Gastrocnemius medialis (tissue), 4 donors: ENCODE data around the gene WDR37. TPM values are rescaled to one million over a fixed set of nuclear protein-coding genes. Genes with fewer than 3 reads are reported as not detected.

Source experiments
- ATAC-seq, 2 donors: fragments of 150-250 bp; one replicate each; pipeline ENCODE4 v1.9.1; 2016
- DNase-seq, 2 donors: peaks; one replicate each; pipeline ENCODE4 v3.0.0-alpha.2; 2019
- H3K27ac ChIP-seq, 4 donors: fragments of 200-600 bp; sonication (generic); 1 replicate in 1 of 4; 2 replicates in 3 of 4; pipeline ENCODE4 v1.5.1; 2016 to 2018; ENCODE audit warnings: mild to moderate bottlenecking in 2 of 4, moderate library complexity in 1 of 4
- H3K27me3 ChIP-seq, 3 donors: fragments of 200-600 bp; sonication (generic) in 2 of 3; 1 replicate in 1 of 3; 2 replicates in 2 of 3; pipeline versions ENCODE4 v1.5.1 to v1.6.0; 2016 to 2019; ENCODE audit warnings: mild to moderate bottlenecking in 1 of 3, moderate library complexity in 1 of 3
- H3K36me3 ChIP-seq, 2 donors: fragments of 200-600 bp; sonication (generic) in 1 of 2; one replicate each; pipeline ENCODE4 v1.5.1; 2017 to 2018
- H3K4me1 ChIP-seq, 2 donors: fragments of 200-600 bp; sonication (generic) in 1 of 2; one replicate each; pipeline ENCODE4 v1.5.1; 2016 to 2017; ENCODE audit warnings: mild to moderate bottlenecking in 2 of 2
- H3K4me3 ChIP-seq, 4 donors: fragments of 200-600 bp; sonication (generic) in 3 of 4; 1 replicate in 1 of 4; 2 replicates in 3 of 4; pipeline ENCODE4 v1.5.1; 2016 to 2019; ENCODE audit warnings: mild to moderate bottlenecking in 2 of 4
- H3K9me3 ChIP-seq, 3 donors: fragments of 200-600 bp; sonication (generic) in 2 of 3; 1 replicate in 1 of 3; 2 replicates in 2 of 3; pipeline ENCODE4 v1.5.1; 2016 to 2019
- POLR2A ChIP-seq, 2 donors: fragments of 450-650 bp; IDR thresholded peaks; one replicate each; pipeline ENCODE4 v1.6.1; 2017; ENCODE audit warnings: antibody characterized with exemption in 2 of 2, mild to moderate bottlenecking in 2 of 2, moderate library complexity in 2 of 2
- in situ Hi-C, 4 donors: fragments of 200-750 bp; cut with MboI; loops; one replicate each; pipeline versions ENCODE4 v1.15.0 to v1.8.0; 2017; ENCODE audit warnings: low sequenced_read_pairs in 4 of 4
- intact Hi-C: fragments of 100-400 bp; cut with DNase I; formaldehyde crosslinking; loops from one replicate; pipeline ENCODE4 v1.15.1; 2023; ENCODE audit warnings: low total_unique reads
- total RNA-seq, 4 donors: library from RNA; depleted of rRNA; stranded (reverse); fragments of >200 nt; gene quantifications; one replicate each; pipeline versions ENCODE4 v1.1.0 to v1.2.3, GENCODE V29; 2016
- TF ChIP-seq, protein P1 (sequence below), 5 experiments: fragments of 450-650 bp in 3 of 5; fragments of 200-600 bp in 2 of 5; sonication (generic) in 2 of 5; IDR thresholded peaks in 4 of 5; conservative IDR thresholded peaks in 1 of 5; 1 replicate in 4 of 5; 2 replicates in 1 of 5; pipeline ENCODE4 v1.5.1; 2016 to 2019; ENCODE audit warnings: antibody characterized with exemption in 5 of 5, mild to moderate bottlenecking in 3 of 5, moderate library complexity in 3 of 5

Gene WDR37
- total RNA-seq, 4 donors from 2014 or later, result 18.4 to 26.2 (median 23.2) TPM

DNA sequence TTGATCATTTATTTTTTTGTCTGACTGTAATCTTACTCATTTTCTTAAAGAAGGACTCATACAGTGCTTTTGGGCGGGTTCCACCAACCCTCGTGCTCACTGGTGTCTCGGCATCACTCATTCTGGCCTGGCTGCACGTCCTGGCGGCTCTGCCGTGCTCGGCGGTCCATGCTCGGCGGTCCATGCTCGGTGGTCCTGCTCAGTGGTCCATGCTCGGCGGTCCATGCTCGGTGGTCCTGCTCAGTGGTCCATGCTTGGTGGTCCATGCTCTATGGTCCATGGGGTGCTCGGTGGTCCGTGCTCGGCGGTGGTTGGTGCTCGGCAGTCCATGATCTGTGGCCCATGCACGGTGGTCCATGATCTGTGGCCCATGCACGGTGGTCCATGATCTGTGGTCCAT lies 72.5 kb downstream of the WDR37 start:
- in situ Hi-C loops (no loop called here), intact Hi-C loops (no loop called here)
- Histone ChIP-seq H3K27me3 (no peaks in the 10 kb centered on the region), H3K9me3 (no peaks in the 10 kb centered on the region), H3K4me3 (no peak overlapping the region), H3K4me1 (no peaks in the 10 kb centered on the region), H3K27ac (no peak overlapping the region), H3K36me3 (peaks cover 3 to 65% of the 10 kb centered on the region in 2 donors)
- no peak for TF ChIP-seq POLR2A (IDR thresholded peaks at IDR 0.05)
- TF ChIP-seq, protein P1, sequence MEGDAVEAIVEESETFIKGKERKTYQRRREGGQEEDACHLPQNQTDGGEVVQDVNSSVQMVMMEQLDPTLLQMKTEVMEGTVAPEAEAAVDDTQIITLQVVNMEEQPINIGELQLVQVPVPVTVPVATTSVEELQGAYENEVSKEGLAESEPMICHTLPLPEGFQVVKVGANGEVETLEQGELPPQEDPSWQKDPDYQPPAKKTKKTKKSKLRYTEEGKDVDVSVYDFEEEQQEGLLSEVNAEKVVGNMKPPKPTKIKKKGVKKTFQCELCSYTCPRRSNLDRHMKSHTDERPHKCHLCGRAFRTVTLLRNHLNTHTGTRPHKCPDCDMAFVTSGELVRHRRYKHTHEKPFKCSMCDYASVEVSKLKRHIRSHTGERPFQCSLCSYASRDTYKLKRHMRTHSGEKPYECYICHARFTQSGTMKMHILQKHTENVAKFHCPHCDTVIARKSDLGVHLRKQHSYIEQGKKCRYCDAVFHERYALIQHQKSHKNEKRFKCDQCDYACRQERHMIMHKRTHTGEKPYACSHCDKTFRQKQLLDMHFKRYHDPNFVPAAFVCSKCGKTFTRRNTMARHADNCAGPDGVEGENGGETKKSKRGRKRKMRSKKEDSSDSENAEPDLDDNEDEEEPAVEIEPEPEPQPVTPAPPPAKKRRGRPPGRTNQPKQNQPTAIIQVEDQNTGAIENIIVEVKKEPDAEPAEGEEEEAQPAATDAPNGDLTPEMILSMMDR (IDR thresholded peaks at IDR 0.05 in 4 of 5, conservative IDR thresholded peaks at IDR 0.05 in 1 of 5), result no peak
- DNase-seq (no peak), ATAC-seq (no peak)

DNA sequence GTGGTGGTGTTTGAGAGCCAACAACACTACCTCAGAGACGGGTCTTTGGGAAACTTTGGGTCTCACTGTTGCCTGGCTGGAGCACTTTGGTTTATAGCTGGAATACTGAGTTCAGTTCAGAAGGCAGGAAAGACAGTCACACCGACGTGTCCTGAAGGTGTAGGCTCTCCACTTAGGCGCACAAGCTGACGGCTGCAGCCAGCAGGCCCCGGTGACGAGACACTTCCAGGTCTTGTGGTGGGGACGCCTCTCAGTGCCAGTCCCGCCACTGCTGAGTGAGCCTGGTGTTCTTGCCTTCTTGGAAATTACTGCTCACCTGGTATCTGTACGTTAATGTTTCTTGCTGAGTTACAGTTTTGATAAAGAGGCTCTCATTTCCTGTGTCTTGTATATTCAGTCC lies 74.0 kb downstream of the WDR37 start:
- no peak overlapping the region for H3K27ac ChIP-seq
- no peaks in the 10 kb centered on the region for H3K4me1 ChIP-seq
- peaks cover 3 to 49% of the 10 kb centered on the region in 2 donors for H3K36me3 ChIP-seq
- DNase-seq (no peak), ATAC-seq (no peak)
- TF ChIP-seq, protein P1 (IDR thresholded peaks at IDR 0.05 in 4 of 5, conservative IDR thresholded peaks at IDR 0.05 in 1 of 5), result no peak
- TF ChIP-seq POLR2A (IDR thresholded peaks at IDR 0.05), result no peak
- intact Hi-C loops (no loop called here), in situ Hi-C loops (no loop called here)
- no peak overlapping the region for H3K4me3 ChIP-seq
- no peaks in the 10 kb centered on the region for H3K9me3 ChIP-seq
- no peaks in the 10 kb centered on the region for H3K27me3 ChIP-seq

DNA sequence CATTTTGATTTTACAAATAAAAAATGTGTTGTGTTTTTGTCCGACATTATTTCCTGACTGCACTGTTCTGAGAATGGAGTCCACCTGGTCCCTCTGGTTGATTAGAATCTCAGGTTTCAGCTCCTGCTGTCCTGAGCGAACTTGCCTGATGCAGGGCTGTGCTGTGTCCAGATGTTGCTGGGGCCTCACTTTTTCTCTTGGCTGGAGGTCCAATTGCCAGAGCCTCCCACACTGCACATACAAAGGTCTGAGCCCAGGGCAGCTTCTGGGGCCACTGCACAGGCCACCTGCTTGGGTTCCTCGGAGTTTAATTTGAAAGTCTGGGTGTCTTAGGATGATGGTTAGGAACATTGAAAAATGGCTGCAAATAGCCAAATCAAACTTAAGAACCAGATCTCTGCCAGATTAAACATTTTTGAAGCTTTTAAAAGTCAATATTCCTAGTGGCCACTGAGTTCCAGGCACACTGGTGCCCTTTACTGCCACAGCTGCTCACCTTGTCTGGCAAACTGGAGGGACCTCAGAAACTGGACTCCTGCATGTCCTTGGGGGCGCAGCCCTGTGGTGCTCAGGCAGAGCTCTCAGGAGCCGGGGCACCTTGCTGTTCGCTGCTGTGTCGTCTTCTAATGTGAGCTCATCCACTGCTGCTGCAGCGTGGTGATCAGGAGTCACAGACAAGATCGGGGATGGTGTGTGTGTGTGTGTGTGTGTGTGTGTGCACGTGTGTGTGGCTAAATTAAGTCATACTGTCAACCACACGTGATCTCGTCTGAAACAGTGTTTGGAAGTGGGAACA lies 75.0 kb downstream of the WDR37 start:
- ATAC-seq (no peak), DNase-seq (no peak)
- Histone ChIP-seq H3K27ac (no peak overlapping the region), H3K36me3 (peaks cover 3 to 40% of the 10 kb centered on the region in 2 donors), H3K27me3 (no peaks in the 10 kb centered on the region), H3K9me3 (no peaks in the 10 kb centered on the region), H3K4me3 (no peak overlapping the region), H3K4me1 (no peaks in the 10 kb centered on the region)
- TF ChIP-seq, protein P1 (IDR thresholded peaks at IDR 0.05 in 4 of 5, conservative IDR thresholded peaks at IDR 0.05 in 1 of 5), result no peak
- no peak for TF ChIP-seq POLR2A (IDR thresholded peaks at IDR 0.05)
- in situ Hi-C loops (no loop called here), intact Hi-C loops (no loop called here)

DNA sequence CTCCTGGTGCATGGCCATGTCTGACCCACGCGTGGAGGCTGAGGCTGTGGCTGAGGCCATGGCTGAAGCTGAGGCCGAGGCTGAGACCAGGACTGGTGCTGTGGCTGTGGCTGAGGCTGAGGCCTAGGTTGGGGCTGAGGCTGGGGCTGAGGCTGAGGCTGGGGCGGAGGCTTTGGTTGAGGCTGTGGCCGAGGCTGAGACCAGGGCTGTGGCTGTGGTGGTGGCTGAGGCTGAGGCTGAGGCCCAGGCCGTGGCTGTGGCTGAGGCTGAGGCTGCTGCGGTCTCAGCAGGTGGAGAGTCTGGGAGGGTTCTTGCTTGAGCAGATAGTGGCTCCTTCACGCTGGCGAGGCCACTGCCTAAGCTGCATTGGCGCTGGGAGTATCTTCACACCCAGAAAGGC lies 76.4 kb downstream of the WDR37 start:
- H3K4me1 ChIP-seq, result no peaks in the 10 kb centered on the region
- in situ Hi-C loops, result no loop called here
- intact Hi-C loops, result no loop called here
- ATAC-seq (no peak), DNase-seq (no peak)
- no peaks in the 10 kb centered on the region for H3K9me3 ChIP-seq
- H3K4me3 ChIP-seq, result no peak overlapping the region
- H3K27me3 ChIP-seq, result no peaks in the 10 kb centered on the region
- H3K36me3 ChIP-seq, result peaks cover 3 to 33% of the 10 kb centered on the region in 2 donors
- no peak overlapping the region for H3K27ac ChIP-seq
- no peak for TF ChIP-seq POLR2A (IDR thresholded peaks at IDR 0.05)
- TF ChIP-seq, protein P1 (IDR thresholded peaks at IDR 0.05 in 4 of 5, conservative IDR thresholded peaks at IDR 0.05 in 1 of 5), result no peak
